ENCODE measurements around the gene KDM4D. TPM values are rescaled to one million over a fixed set of nuclear protein-coding genes. Genes with fewer than 3 reads are reported as not detected.

KDM4D gene
- total RNA-seq, 4 donors from 2014 or later = 0.12 to 1.5 (median 0.56) TPM

- TF ChIP-seq POLR2A (IDR thresholded peaks at IDR 0.05) = no peak
- TF ChIP-seq CTCF (IDR thresholded peaks at IDR 0.05 in 4 of 5, conservative IDR thresholded peaks at IDR 0.05 in 1 of 5) = no peak
- H3K4me1 ChIP-seq = peaks cover 7 to 14% of the 10 kb centered on the region in 2 donors
- H3K27ac ChIP-seq = peak overlapping the region in 1 of 4 donors; percentile 47
- intact Hi-C loops (cut with DNase I; ENCODE audit: low total_unique reads) = no loop called here
- no peaks in the 10 kb centered on the region for H3K36me3 ChIP-seq
- ATAC-seq (no peak), DNase-seq (no peak)
- H3K27me3 ChIP-seq = no peaks in the 10 kb centered on the region
- in situ Hi-C loops (cut with MboI; ENCODE audit: low sequenced_read_pairs in 4 of 4) = no loop called here
- no peaks in the 10 kb centered on the region for H3K9me3 ChIP-seq
- H3K4me3 ChIP-seq = no peak overlapping the region
Measured at GRCh38 chr11:94939346-94939745, 34.2 kb upstream of the KDM4D start.

GRCh38 chr11:94941131-94941530 lies 32.4 kb upstream of the KDM4D start:
- ATAC-seq = no peak
- in situ Hi-C loops (cut with MboI; ENCODE audit: low sequenced_read_pairs in 4 of 4) = no loop called here

DNA sequence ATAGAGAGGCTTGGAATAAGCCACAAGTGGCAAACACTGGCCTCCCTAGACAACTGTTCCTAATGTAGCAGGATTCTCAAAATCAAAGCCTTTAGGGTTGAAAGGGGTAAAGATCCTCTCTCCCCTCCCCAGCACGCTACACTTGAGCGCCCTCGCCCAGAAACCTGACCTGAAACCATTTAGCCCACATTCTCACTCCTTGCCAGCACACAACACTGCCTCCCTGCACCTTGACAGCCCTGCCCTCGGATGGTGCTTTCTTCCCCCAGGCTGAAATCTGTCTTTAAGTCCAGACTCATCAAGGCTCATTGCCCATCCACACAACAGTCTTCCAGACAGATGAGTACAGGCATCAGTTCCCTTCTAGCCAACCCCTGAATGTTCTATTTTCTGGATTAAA lies 26.7 kb upstream of the KDM4D start:
- H3K4me3 ChIP-seq = no peak overlapping the region
- no peaks in the 10 kb centered on the region for H3K27me3 ChIP-seq
- ATAC-seq = no peak
- no peak for TF ChIP-seq POLR2A (IDR thresholded peaks at IDR 0.05)
- DNase-seq = no peak
- intact Hi-C loops (cut with DNase I; ENCODE audit: low total_unique reads) = no loop called here
- no peak overlapping the region for H3K27ac ChIP-seq
- no peaks in the 10 kb centered on the region for H3K4me1 ChIP-seq
- no peaks in the 10 kb centered on the region for H3K9me3 ChIP-seq
- no peaks in the 10 kb centered on the region for H3K36me3 ChIP-seq
- in situ Hi-C loops (cut with MboI; ENCODE audit: low sequenced_read_pairs in 4 of 4) = no loop called here

More at GRCh38 chr11:94941131-94941530, 32.4 kb upstream of the KDM4D start:
- Histone ChIP-seq H3K27me3 (no peaks in the 10 kb centered on the region), H3K9me3 (no peaks in the 10 kb centered on the region), H3K36me3 (no peaks in the 10 kb centered on the region), H3K27ac (no peak overlapping the region), H3K4me3 (no peak overlapping the region), H3K4me1 (peaks cover 7 to 14% of the 10 kb centered on the region in 2 donors)
- TF ChIP-seq POLR2A (IDR thresholded peaks at IDR 0.05) (no peak), CTCF (IDR thresholded peaks at IDR 0.05 in 4 of 5, conservative IDR thresholded peaks at IDR 0.05 in 1 of 5) (no peak)
- DNase-seq = no peak
- intact Hi-C loops (cut with DNase I; ENCODE audit: low total_unique reads) = no loop called here

- Histone ChIP-seq H3K4me1 (no peaks in the 10 kb centered on the region), H3K27me3 (no peaks in the 10 kb centered on the region), H3K36me3 (no peaks in the 10 kb centered on the region), H3K27ac (no peak overlapping the region), H3K4me3 (no peak overlapping the region), H3K9me3 (no peaks in the 10 kb centered on the region)
- ATAC-seq = peak in 1 of 2 donors; percentile 16
- in situ Hi-C loops (cut with MboI; ENCODE audit: low sequenced_read_pairs in 4 of 4) (no loop called here), intact Hi-C loops (cut with DNase I; ENCODE audit: low total_unique reads) (no loop called here)
- no peak for DNase-seq
- no peak for TF ChIP-seq POLR2A (IDR thresholded peaks at IDR 0.05)
- no peak for TF ChIP-seq CTCF (IDR thresholded peaks at IDR 0.05 in 4 of 5, conservative IDR thresholded peaks at IDR 0.05 in 1 of 5)
Measured at GRCh38 chr11:94948070-94948617, 25.4 kb upstream of the KDM4D start.

DNA sequence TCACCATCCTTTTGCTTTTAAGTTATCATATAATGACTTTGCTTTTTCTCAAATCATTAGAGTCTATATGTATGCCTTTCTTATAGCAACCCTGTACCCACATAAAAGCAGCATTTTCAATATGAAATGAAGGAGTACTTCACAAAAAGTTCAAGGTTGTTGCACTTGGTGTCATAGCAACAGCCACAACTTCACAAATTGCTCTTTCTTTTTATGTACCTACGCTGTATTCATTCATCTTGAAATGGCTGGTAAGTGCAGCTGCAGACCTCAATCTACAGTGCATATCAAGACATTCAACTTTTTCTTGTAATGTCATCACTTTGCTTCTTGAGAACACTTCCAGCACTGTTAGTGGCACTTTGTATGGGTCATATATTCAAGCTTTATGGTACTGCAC lies 18.8 kb upstream of the KDM4D start:
- intact Hi-C loops (cut with DNase I; ENCODE audit: low total_unique reads) (loop anchor here (5.0 kb wide), 1 partner anchor 607 kb away; no protein-coding TSS in a partner anchor), in situ Hi-C loops (cut with MboI; ENCODE audit: low sequenced_read_pairs in 4 of 4) (no loop called here)
- no peak for ATAC-seq
- DNase-seq = no peak
- H3K4me3 ChIP-seq = no peak overlapping the region
- H3K36me3 ChIP-seq = peaks cover 0 to 19% of the 10 kb centered on the region in 2 donors
- no peak overlapping the region for H3K27ac ChIP-seq
- no peaks in the 10 kb centered on the region for H3K9me3 ChIP-seq
- no peak for TF ChIP-seq CTCF (IDR thresholded peaks at IDR 0.05 in 4 of 5, conservative IDR thresholded peaks at IDR 0.05 in 1 of 5)
- TF ChIP-seq POLR2A (IDR thresholded peaks at IDR 0.05) = no peak
- H3K27me3 ChIP-seq = no peaks in the 10 kb centered on the region
- H3K4me1 ChIP-seq = no peaks in the 10 kb centered on the region

Data from gastrocnemius medialis (tissue), 4 donors.